Testis (tissue), 3 donors: Measurements from ENCODE around the gene CENPP. TPM values are rescaled to one million over a fixed set of nuclear protein-coding genes. Genes with fewer than 3 reads are reported as not detected.

Experiments used
- DNase-seq: peaks from one replicate; pipeline ENCODE4 v3.0.0-alpha.2; 2019
- H3K27ac ChIP-seq, 2 donors: fragments of 200-600 bp; sonication (generic); one replicate each; pipeline ENCODE4 v1.5.1; 2019
- H3K27me3 ChIP-seq: fragments of 200-600 bp; sonication (generic); one replicate; pipeline ENCODE4 v1.5.1; 2019
- H3K36me3 ChIP-seq: fragments of 200-600 bp; sonication (generic); one replicate; pipeline ENCODE4 v1.5.1; 2017; ENCODE audit warnings: low read depth; ENCODE audit errors: missing control alignments
- H3K4me1 ChIP-seq: fragments of 200-600 bp; sonication (generic); one replicate; pipeline ENCODE4 v1.5.1; 2019
- H3K4me3 ChIP-seq, 2 donors: fragments of 200-600 bp; sonication (generic); one replicate each; pipeline ENCODE4 v1.5.1; 2017 to 2019
- H3K9me3 ChIP-seq: fragments of 200-600 bp; sonication (generic); one replicate; pipeline ENCODE4 v1.5.1; 2017
- CTCF ChIP-seq, 3 experiments: fragments of 450-650 bp in 2 of 3; fragments of 200-600 bp in 1 of 3; sonication (generic) in 1 of 3; IDR thresholded peaks; one replicate each; pipeline ENCODE4 v1.5.1; 2016 to 2019; ENCODE audit warnings: antibody characterized with exemption in 3 of 3, mild to moderate bottlenecking in 2 of 3, moderate library complexity in 1 of 3
- POLR2A ChIP-seq: fragments of 450-650 bp; IDR thresholded peaks from one replicate; pipeline ENCODE4 v1.6.1; 2017; ENCODE audit warnings: antibody characterized with exemption, mild to moderate bottlenecking, moderate library complexity
- WGBS, 2 donors: methylation state at CpG; one replicate each; pipeline ENCODE4 v1.1.5; 2018; 5-methylcytosine and 5-hydroxymethylcytosine counted together
- intact Hi-C: fragments of 100-400 bp; cut with DNase I; formaldehyde crosslinking; loops from one replicate; pipeline ENCODE4 v1.15.1; 2023; ENCODE audit warnings: low total_unique reads
- polyA plus RNA-seq: library from polyadenylated mRNA; stranded (reverse); fragments of 350-450 nt; fragmentation: Illumina TruSeq; extraction: RNeasy Lipid Tissue Mini Kit (QIAGEN cat#74804); gene quantifications from one replicate; pipeline ENCODE4 v1.2.3, GENCODE V29; 2014; ENCODE audit warnings: low read depth, low replicate concordance; ENCODE audit not compliant: insufficient read depth
- total RNA-seq, 2 donors: library from RNA; depleted of rRNA; stranded (reverse); fragments of >200 nt; gene quantifications; one replicate each; pipeline ENCODE4 v1.2.3, GENCODE V29; 2016

CENPP gene
- total and polyA plus RNA-seq, 3 donors from 2014 or later, result 8.1 to 12.1 (median 9.6) TPM

- no peaks in the 10 kb centered on the region for H3K9me3 ChIP-seq
- H3K36me3 ChIP-seq, result no peaks in the 10 kb centered on the region
- H3K4me1 ChIP-seq, result peaks cover 19% of the 10 kb centered on the region
- H3K27me3 ChIP-seq, result no peaks in the 10 kb centered on the region
- TF ChIP-seq POLR2A, result no peak
- no peak for TF ChIP-seq CTCF (IDR thresholded peaks at IDR 0.05)
- DNase-seq, result no peak
- H3K4me3 ChIP-seq, result no peak overlapping the region
- intact Hi-C loops, result no loop called here
- peak overlapping the region in 1 of 2 donors; percentile 7 for H3K27ac ChIP-seq
- 67 to 68% methylated on average over 2 of the region's 2 CpGs for WGBS, 2 donors
Measured at GRCh38 chr9:92504881-92505280, 179.1 kb downstream of the CENPP start.

- intact Hi-C loops, result no loop called here
- no peaks in the 10 kb centered on the region for H3K9me3 ChIP-seq
- no peaks in the 10 kb centered on the region for H3K27me3 ChIP-seq
- TF ChIP-seq CTCF (IDR thresholded peaks at IDR 0.05), result no peak
- TF ChIP-seq POLR2A, result no peak
- peaks cover 19% of the 10 kb centered on the region for H3K4me1 ChIP-seq
- DNase-seq, result peak; percentile 35
- 55 to 57% methylated on average over 3 of the region's 3 CpGs for WGBS, 2 donors
- no peak overlapping the region for H3K4me3 ChIP-seq
- peak overlapping the region in 1 of 2 donors; percentile 8 for H3K27ac ChIP-seq
- H3K36me3 ChIP-seq, result no peaks in the 10 kb centered on the region
Measured at GRCh38 chr9:92506184-92506857, 180.6 kb downstream of the CENPP start.

- Histone ChIP-seq H3K27ac (peak overlapping the region in 1 of 2 donors; percentile 8), H3K27me3 (no peaks in the 10 kb centered on the region), H3K9me3 (no peaks in the 10 kb centered on the region), H3K4me3 (no peak overlapping the region), H3K4me1 (peaks cover 19% of the 10 kb centered on the region), H3K36me3 (no peaks in the 10 kb centered on the region)
- 81 to 94% methylated on average over 2 of the region's 2 CpGs for WGBS, 2 donors
- no peak for DNase-seq
- intact Hi-C loops, result no loop called here
- no peak for TF ChIP-seq POLR2A
- no peak for TF ChIP-seq CTCF (IDR thresholded peaks at IDR 0.05)
Measured at GRCh38 chr9:92507005-92507404, 181.3 kb downstream of the CENPP start.

- peak overlapping the region in 1 of 2 donors; percentile 8 for H3K27ac ChIP-seq
- intact Hi-C loops, result no loop called here
- H3K4me1 ChIP-seq, result peaks cover 19% of the 10 kb centered on the region
Measured at GRCh38 chr9:92507496-92507895, 181.7 kb downstream of the CENPP start.

More at GRCh38 chr9:92507496-92507895, 181.7 kb downstream of the CENPP start:
- no peak for DNase-seq
- TF ChIP-seq CTCF (IDR thresholded peaks at IDR 0.05) (no peak), POLR2A (no peak)
- Histone ChIP-seq H3K36me3 (no peaks in the 10 kb centered on the region), H3K27me3 (no peaks in the 10 kb centered on the region), H3K4me3 (no peak overlapping the region), H3K9me3 (no peaks in the 10 kb centered on the region)
- WGBS, 2 donors, result 79 to 80% methylated on average over 4 of the region's 4 CpGs
